AG04450 (cell line): Measurements from ENCODE around the gene RICTOR. TPM values are rescaled to one million over a fixed set of nuclear protein-coding genes. Genes with fewer than 3 reads are reported as not detected.

Experiments used
- CTCF ChIA-PET: fragments of 300-600, 350-600 bp; formaldehyde crosslinking; extraction: SDS; loops from one replicate; lab custom pipeline; 2022; ENCODE audit warnings: antibody characterized with exemption, inconsistent platforms; lab: Charles Lee
- POLR2A ChIA-PET: fragments of 350-600 bp; formaldehyde crosslinking; extraction: SDS; loops from one replicate; lab custom pipeline; 2021; ENCODE audit warnings: antibody characterized with exemption, inconsistent platforms; lab: Yijun Ruan, JAX
- DNase-seq: peaks from one replicate; pipeline ENCODE4 v3.0.0-alpha.2; 2011; ENCODE audit warnings: low read depth, low spot score
- H3K27ac ChIP-seq: one replicate; pipeline ENCODE4 v1.5.1; 2012; ENCODE audit warnings: low read depth, low read length, control low read depth
- H3K27me3 ChIP-seq: one replicate; pipeline ENCODE4 v1.6.0; 2012; ENCODE audit warnings: low read length; ENCODE audit not compliant: control insufficient read depth, insufficient read depth
- H3K4me3 ChIP-seq: 2 replicates; pipeline ENCODE4 v1.5.1; 2011; ENCODE audit warnings: mild to moderate bottlenecking, low read depth, low read length, control low read depth
- H3K9me3 ChIP-seq: 2 replicates; pipeline ENCODE4 v1.5.1; 2012; ENCODE audit warnings: low read length; ENCODE audit not compliant: control insufficient read depth, insufficient read depth
- polyA plus RNA-seq: library from polyadenylated mRNA; depleted of rRNA; stranded (reverse); fragments of >200 nt; gene quantifications from 2 replicates; pipeline ENCODE4 v1.2.3, GENCODE V29; 2011
- TF ChIP-seq, protein P1 (sequence below): IDR thresholded peaks from 2 replicates; pipeline ENCODE4 v1.5.1; 2011; ENCODE audit warnings: low read depth, low read length, control low read depth, inconsistent platforms

Gene RICTOR
- polyA plus RNA-seq, 1 experiment, result 15.6 TPM

DNA sequence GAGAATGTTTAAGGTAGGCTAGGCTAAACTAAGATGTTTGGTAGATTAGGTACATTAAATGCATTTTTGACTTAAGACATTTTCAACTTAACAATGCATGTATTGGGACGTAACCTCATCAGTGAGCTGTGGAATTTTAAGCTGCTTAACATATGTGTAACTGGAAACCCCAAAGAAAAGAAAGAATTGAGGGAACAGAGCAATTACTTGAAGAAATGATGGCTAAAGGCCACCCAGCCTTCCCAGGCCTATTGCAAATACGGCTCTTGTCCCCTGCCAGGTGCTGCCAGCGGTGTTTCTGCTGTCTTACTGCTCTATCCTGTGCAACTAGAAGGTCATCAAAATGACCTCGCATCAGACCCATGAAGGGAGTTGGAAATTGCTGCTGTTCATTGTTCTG lies 52.0 kb downstream of the RICTOR start:
- Histone ChIP-seq H3K4me3 (no peak overlapping the region), H3K9me3 (no peaks in the 10 kb centered on the region), H3K27ac (no peak overlapping the region), H3K27me3 (no peaks in the 10 kb centered on the region)
- TF ChIP-seq, protein P1, sequence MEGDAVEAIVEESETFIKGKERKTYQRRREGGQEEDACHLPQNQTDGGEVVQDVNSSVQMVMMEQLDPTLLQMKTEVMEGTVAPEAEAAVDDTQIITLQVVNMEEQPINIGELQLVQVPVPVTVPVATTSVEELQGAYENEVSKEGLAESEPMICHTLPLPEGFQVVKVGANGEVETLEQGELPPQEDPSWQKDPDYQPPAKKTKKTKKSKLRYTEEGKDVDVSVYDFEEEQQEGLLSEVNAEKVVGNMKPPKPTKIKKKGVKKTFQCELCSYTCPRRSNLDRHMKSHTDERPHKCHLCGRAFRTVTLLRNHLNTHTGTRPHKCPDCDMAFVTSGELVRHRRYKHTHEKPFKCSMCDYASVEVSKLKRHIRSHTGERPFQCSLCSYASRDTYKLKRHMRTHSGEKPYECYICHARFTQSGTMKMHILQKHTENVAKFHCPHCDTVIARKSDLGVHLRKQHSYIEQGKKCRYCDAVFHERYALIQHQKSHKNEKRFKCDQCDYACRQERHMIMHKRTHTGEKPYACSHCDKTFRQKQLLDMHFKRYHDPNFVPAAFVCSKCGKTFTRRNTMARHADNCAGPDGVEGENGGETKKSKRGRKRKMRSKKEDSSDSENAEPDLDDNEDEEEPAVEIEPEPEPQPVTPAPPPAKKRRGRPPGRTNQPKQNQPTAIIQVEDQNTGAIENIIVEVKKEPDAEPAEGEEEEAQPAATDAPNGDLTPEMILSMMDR, result no peak
- ChIA-PET CTCF (interaction anchor here (0.9 to 1.3 kb wide), 2 partner anchors 58 to 59 kb away, joined by 3 read pairs; no protein-coding TSS in a partner anchor), POLR2A (no interaction called here)
- DNase-seq, result no peak

DNA sequence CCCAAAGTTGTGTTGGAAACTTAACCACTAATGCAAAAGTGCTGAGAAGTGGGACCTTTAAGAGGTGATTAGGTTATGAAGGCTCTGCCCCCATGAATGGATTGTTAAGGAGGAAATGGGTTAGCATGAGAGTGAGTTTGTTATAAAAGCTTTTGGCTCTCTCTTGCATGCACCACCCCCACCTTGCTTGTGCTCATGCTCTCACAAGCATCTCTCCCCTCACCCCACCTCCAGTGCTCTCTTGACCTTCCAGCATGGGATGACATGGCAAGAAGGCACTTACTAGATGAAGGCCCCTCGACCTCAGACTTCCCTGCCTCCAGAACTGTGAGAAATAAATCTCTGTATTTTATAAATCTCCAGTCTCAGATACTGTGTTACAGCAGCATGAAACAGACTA lies 52.8 kb downstream of the RICTOR start:
- no peaks in the 10 kb centered on the region for H3K9me3 ChIP-seq
- DNase-seq, result no peak
- POLR2A ChIA-PET, result no interaction called here
- CTCF ChIA-PET, result interaction anchor here (0.9 to 1.3 kb wide), 2 partner anchors 59 kb away, joined by 3 read pairs; no protein-coding TSS in a partner anchor
- no peak overlapping the region for H3K4me3 ChIP-seq
- no peaks in the 10 kb centered on the region for H3K27me3 ChIP-seq
- H3K27ac ChIP-seq, result no peak overlapping the region
- TF ChIP-seq, protein P1, result no peak

DNA sequence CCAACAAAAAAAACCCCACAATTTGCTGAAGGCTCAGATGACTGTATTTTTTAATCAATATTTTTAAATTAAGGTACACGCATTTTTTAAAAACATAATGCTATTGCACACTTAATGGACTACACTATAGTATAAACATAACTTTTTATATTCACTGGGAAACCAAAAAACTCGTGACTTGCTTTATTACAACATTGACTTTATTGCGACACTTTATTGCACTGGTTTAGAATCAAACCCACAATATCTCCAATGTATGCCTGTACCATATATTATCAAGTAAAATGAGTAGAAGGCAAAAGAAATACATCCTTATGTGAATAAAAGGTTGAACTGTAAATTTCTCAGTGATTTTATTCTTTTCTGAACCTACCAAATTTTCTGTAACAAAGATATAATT lies 53.7 kb downstream of the RICTOR start:
- Histone ChIP-seq H3K27ac (no peak overlapping the region), H3K9me3 (no peaks in the 10 kb centered on the region), H3K27me3 (no peaks in the 10 kb centered on the region), H3K4me3 (no peak overlapping the region)
- TF ChIP-seq, protein P1, result no peak
- DNase-seq, result no peak
- ChIA-PET CTCF (no interaction called here), POLR2A (no interaction called here)

DNA sequence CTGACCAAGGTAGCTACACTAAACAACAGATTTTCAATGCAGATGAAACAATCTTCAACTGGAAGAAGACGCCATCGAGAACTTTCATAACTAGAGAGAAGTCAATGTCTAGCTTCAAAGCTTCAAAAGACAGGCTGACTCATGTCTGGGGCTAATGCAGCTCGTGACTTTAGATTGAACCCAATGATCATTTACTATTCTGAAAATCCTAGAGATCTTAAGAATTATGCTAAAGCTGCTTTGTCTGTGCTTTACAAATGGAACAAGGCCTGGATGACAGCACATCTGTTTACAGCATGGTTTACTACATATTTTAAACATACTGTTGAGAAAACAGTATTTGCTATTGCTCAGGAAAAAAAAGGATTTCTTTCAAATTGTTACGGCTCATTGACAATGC lies 54.9 kb downstream of the RICTOR start:
- ChIA-PET CTCF (interaction anchor here (0.8 to 1.1 kb wide), 2 partner anchors 25 to 47 kb away, joined by 3 read pairs; no protein-coding TSS in a partner anchor), POLR2A (no interaction called here)
- Histone ChIP-seq H3K27ac (no peak overlapping the region), H3K4me3 (no peak overlapping the region), H3K9me3 (no peaks in the 10 kb centered on the region), H3K27me3 (no peaks in the 10 kb centered on the region)
- TF ChIP-seq, protein P1, result no peak
- peak; percentile 15 for DNase-seq

DNA sequence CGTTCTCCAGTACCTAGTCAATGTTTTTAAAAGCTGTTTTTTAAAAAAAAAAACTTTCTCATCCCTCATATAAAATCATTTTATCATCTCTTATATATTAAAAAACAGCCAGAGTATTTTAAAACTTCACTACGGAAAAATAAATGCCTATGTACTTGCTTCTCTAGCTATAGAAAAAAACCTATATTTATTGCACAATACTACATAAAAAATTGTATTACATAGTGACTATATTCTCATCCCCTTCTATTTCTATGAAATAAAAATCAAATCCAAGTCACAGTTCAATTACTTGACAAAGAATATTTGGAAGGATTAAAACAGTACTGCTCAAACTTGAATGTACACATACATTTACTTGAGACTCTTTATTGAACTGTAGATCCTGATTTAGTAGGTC lies 56.7 kb downstream of the RICTOR start:
- no peak overlapping the region for H3K4me3 ChIP-seq
- H3K27me3 ChIP-seq, result no peaks in the 10 kb centered on the region
- no peak for DNase-seq
- ChIA-PET CTCF (interaction anchor here (0.7 kb wide), 1 partner anchor 9 kb away, joined by 3 read pairs; no protein-coding TSS in a partner anchor), POLR2A (no interaction called here)
- TF ChIP-seq, protein P1, result no peak
- no peaks in the 10 kb centered on the region for H3K9me3 ChIP-seq
- no peak overlapping the region for H3K27ac ChIP-seq
